ENCODE measurements around the gene ICA1.

The ICA1 gene

GRCh38 chr7:8220376-8221100 is 41.4 kb downstream of the ICA1 start:
- TF ChIP-seq CTCF (conservative IDR thresholded peaks at IDR 0.05; ENCODE audit: control insufficient read depth, insufficient read depth, low read depth, low read length): no peak
- H3K4me3 ChIP-seq (ENCODE audit: control insufficient read depth, low read depth, low read length): no peak overlapping the region

DNA sequence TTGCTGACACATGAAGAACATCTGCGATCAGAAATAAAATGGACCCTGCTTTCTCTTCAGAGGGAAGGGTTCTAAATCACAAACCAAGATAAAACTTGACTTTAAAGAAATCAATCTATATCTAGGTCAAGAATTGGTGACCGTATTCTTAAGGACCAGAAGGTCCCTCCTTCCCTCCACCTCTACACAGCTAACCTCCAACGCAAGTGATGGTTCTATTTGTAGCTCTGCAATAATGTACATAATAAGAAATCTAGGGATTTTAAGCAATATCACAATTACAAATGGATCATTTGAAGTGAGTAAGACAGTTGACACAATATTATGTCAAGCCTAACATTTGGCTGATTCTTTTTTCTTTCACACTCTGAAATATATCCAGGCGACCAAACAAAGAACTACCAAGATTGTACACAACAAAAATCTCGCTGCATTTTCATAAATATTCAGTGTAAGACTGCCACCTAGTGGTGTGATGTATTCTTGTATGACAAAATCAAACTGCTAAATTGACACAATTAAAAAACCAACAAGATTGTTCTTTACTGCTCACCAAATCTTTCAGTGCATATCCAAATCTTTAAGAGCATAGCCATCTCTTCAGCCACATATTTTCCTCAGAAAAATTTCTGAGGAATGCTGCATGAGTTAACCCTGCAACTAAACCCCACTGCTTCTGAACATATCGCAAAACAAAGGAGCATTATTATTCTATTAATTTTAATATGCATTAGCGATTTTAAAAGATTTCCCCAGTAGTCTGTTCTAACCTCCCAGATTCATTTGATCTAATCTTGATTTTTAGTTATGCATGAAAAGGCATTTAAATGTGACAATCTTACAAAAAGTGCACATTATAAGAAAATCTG is 44.5 kb downstream of the ICA1 start:
- no peak overlapping the region for H3K4me3 ChIP-seq (ENCODE audit: control insufficient read depth, low read depth, low read length)
- TF ChIP-seq CTCF (conservative IDR thresholded peaks at IDR 0.05; ENCODE audit: control insufficient read depth, insufficient read depth, low read depth, low read length): peak; percentile 46
- DNase-seq (ENCODE audit: low read depth): peak; percentile 76

More at GRCh38 chr7:8220376-8221100, 41.4 kb downstream of the ICA1 start:
- DNase-seq (ENCODE audit: low read depth): no peak

DNA sequence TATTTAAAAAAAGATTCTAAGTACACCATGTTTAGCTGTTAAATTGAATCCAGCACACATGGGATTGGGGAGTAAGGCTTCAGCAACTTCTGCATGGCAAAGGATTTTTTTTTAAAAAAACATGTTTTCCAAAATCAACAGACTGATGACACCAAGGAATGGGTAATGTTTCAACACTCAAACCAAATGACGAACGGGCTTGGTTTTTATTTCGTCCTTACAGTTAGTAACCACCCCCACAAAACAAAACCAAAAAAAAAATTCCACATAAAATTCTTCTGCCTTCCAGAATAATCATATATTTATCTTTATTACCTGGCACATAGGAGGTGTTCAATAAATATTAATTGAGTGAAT is 45.7 kb downstream of the ICA1 start:
- H3K4me3 ChIP-seq (ENCODE audit: control insufficient read depth, low read depth, low read length): no peak overlapping the region
- TF ChIP-seq CTCF (conservative IDR thresholded peaks at IDR 0.05; ENCODE audit: control insufficient read depth, insufficient read depth, low read depth, low read length): no peak
- DNase-seq (ENCODE audit: low read depth): peak; percentile 4

DNA sequence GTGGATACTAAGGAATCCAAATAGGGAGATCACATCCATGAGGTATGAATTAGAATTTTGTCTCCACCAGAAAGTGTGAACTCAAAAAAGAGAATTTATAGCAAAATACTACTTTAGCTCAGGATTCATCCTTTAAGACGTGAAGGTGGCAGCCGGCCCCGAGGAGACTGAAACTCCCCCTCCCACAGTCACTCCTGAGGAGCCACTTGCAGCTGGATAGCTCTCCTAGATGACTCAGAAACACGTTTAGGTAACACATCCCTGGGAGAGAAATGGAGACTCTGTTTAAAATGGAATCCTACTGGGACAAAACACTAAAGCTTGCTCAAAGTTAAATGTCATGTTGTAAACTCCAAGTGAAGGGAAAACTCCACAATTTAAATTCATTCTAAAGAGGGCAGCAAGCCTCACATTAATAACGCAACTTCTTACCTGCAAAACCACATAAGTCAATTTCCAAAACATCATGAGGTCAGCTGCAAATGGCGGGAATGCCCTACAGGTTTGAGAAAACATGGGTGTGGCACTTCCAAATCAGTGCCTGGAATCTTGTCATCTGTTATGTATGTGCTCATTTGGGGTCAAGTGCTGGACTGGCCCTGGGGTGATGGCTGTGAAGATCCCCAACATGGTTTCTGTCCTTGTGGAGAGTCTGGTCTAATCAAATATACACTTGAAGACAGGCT is 46.2 kb downstream of the ICA1 start:
- DNase-seq (ENCODE audit: low read depth): no peak
- TF ChIP-seq CTCF (conservative IDR thresholded peaks at IDR 0.05; ENCODE audit: control insufficient read depth, insufficient read depth, low read depth, low read length): no peak
- H3K4me3 ChIP-seq (ENCODE audit: control insufficient read depth, low read depth, low read length): no peak overlapping the region

DNA sequence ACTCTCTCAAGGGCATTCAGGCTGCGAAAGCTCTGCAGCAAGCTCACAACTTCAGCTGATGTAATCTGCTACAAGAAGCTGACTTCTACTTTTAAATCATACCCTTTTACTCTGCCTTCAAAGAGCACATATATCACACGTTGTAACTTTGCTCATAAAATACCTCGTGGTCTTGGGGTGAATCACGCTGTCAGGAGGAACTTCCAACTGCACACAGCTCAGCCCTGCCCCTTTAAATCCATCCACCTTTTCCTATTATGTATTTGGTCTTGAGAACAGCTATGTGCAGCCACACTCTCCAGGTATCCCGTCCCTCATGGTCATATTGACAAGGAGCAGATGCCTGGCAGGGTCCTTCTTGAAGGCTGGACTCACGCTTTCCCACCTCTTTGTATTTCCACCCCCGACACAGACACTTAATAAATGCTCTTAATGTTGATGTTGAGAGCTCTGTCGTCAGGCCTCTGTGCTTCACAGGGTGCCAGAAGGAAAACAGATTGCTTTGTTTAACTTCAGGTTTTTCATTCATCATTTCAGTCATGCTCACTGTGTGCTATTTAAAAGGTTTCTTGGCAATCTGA is 47.6 kb downstream of the ICA1 start:
- DNase-seq (ENCODE audit: low read depth): peak; percentile 64
- H3K4me3 ChIP-seq (ENCODE audit: control insufficient read depth, low read depth, low read length): no peak overlapping the region
- TF ChIP-seq CTCF (conservative IDR thresholded peaks at IDR 0.05; ENCODE audit: control insufficient read depth, insufficient read depth, low read depth, low read length): no peak

- H3K4me3 ChIP-seq (ENCODE audit: control insufficient read depth, low read depth, low read length): no peak overlapping the region
- TF ChIP-seq CTCF (conservative IDR thresholded peaks at IDR 0.05; ENCODE audit: control insufficient read depth, insufficient read depth, low read depth, low read length): no peak
- no peak for DNase-seq (ENCODE audit: low read depth)
These were observed 48.6 kb downstream of the ICA1 start for GRCh38 chr7:8213381-8213780.
